Gastroesophageal sphincter (tissue), 4 donors: ENCODE measurements around the gene KLHL40. TPM values are rescaled to one million over a fixed set of nuclear protein-coding genes. Genes with fewer than 3 reads are reported as not detected.

ENCODE experiments used
- ATAC-seq: fragments of 150-250 bp; one replicate; pipeline ENCODE4 v1.9.1; 2016; ENCODE audit warnings: mild to moderate bottlenecking, moderate library complexity
- H3K27ac ChIP-seq, 4 donors: fragments of 200-600 bp; sonication (generic) in 3 of 4; 1 replicate in 3 of 4; 2 replicates in 1 of 4; pipeline ENCODE4 v1.5.1; 2016 to 2019
- H3K27me3 ChIP-seq: fragments of 200-600 bp; sonication (generic); one replicate; pipeline ENCODE4 v1.5.1; 2019
- H3K36me3 ChIP-seq, 2 donors: fragments of 200-600 bp; sonication (generic); one replicate each; pipeline ENCODE4 v1.5.1; 2019; ENCODE audit warnings: control low read depth in 1 of 2
- H3K4me1 ChIP-seq, 3 donors: fragments of 200-600 bp; sonication (generic); 1 replicate in 2 of 3; 2 replicates in 1 of 3; pipeline ENCODE4 v1.5.1; 2016 to 2019; ENCODE audit warnings: control low read depth in 2 of 3
- H3K4me3 ChIP-seq, 2 donors: fragments of 200-600 bp; sonication (generic); one replicate each; pipeline ENCODE4 v1.5.1; 2019; ENCODE audit warnings: mild to moderate bottlenecking in 1 of 2, moderate library complexity in 1 of 2
- H3K9me3 ChIP-seq, 3 donors: fragments of 200-600 bp; sonication (generic); one replicate each; pipeline ENCODE4 v1.5.1; 2017 to 2019; ENCODE audit warnings: control low read depth in 2 of 3
- CTCF ChIP-seq, 4 experiments: fragments of 200-600 bp in 2 of 4; fragments of 450-650 bp in 2 of 4; sonication (generic) in 1 of 4; IDR thresholded peaks; one replicate each; pipeline ENCODE4 v1.5.1; 2017 to 2019; ENCODE audit warnings: antibody characterized with exemption in 4 of 4, mild to moderate bottlenecking in 2 of 4, moderate library complexity in 2 of 4
- EP300 ChIP-seq: sonication (generic); formaldehyde crosslinking; IDR thresholded peaks from one replicate; pipeline ENCODE4 v1.6.1; 2017; ENCODE audit warnings: antibody characterized with exemption, mild to moderate bottlenecking
- POLR2A ChIP-seq, 2 donors: fragments of 450-650 bp; IDR thresholded peaks; one replicate each; pipeline ENCODE4 v1.6.1; 2017; ENCODE audit warnings: antibody characterized with exemption in 2 of 2, mild to moderate bottlenecking in 2 of 2, moderate library complexity in 1 of 2
- POLR2AphosphoS5 ChIP-seq: sonication (generic); formaldehyde crosslinking; IDR thresholded peaks from one replicate; pipeline ENCODE4 v1.6.1; 2017; ENCODE audit warnings: antibody characterized with exemption
- WGBS, 2 donors: methylation state at CpG; one replicate each; pipeline ENCODE4 v1.1.5; 2018; ENCODE audit warnings: low coverage in 1 of 2; 5-methylcytosine and 5-hydroxymethylcytosine counted together
- total RNA-seq, 4 donors: library from RNA; depleted of rRNA; stranded (reverse); fragments of >200 nt; gene quantifications; one replicate each; pipeline ENCODE4 v1.1.0, GENCODE V29; 2016

The KLHL40 gene
- total RNA-seq, 4 donors from 2014 or later, result not detected

- Histone ChIP-seq H3K27ac (no peak overlapping the region), H3K4me3 (no peak overlapping the region), H3K27me3 (peaks cover 12% of the 10 kb centered on the region), H3K4me1 (no peaks in the 10 kb centered on the region), H3K36me3 (no peaks in the 10 kb centered on the region), H3K9me3 (no peaks in the 10 kb centered on the region)
- 62 to 80% methylated on average over 4 to 9 of the region's 15 CpGs for WGBS, 2 donors
- no peak for TF ChIP-seq POLR2AphosphoS5
- TF ChIP-seq POLR2A (IDR thresholded peaks at IDR 0.05), result no peak
- TF ChIP-seq CTCF (IDR thresholded peaks at IDR 0.05), result no peak
- TF ChIP-seq EP300, result no peak
- no peak for ATAC-seq
Measured at GRCh38 chr3:42700366-42701288, 15.3 kb downstream of the KLHL40 start.

- H3K4me3 ChIP-seq, result no peak overlapping the region
- 89 to 95% methylated on average over 1 to 2 of the region's 15 CpGs for WGBS, 2 donors
Measured at GRCh38 chr3:42701371-42702065, 16.2 kb downstream of the KLHL40 start.

GRCh38 chr3:42702066-42702951 is 17.0 kb downstream of the KLHL40 start, which contains the start of gene HHATL:
TSS of gene HHATL (minus strand) at chr3:42702798. CDS start at chr3:42700826, 1,972 bp downstream.
- H3K27ac ChIP-seq, result no peak within 1 kb of the TSS
- no peaks in the 10 kb centered on the region for H3K4me1 ChIP-seq
- ATAC-seq, result no peak
- no peaks in the 10 kb centered on the region for H3K9me3 ChIP-seq
- H3K4me3 ChIP-seq, result no peak within 1 kb of the TSS
- H3K27me3 ChIP-seq, result peaks cover 6% of the 10 kb centered on the region
- no peak for TF ChIP-seq EP300
- no peak for TF ChIP-seq POLR2AphosphoS5
- no peak for TF ChIP-seq POLR2A (IDR thresholded peaks at IDR 0.05)
- TF ChIP-seq CTCF (IDR thresholded peaks at IDR 0.05), result no peak
- 58% methylated on average over 2 of the region's 21 CpGs; no CpG with 5 or more reads in 1 of the 2 donors for WGBS, 2 donors
- H3K36me3 ChIP-seq, result no peaks in the 10 kb centered on the region

More at GRCh38 chr3:42701371-42702065, 16.2 kb downstream of the KLHL40 start:
- TF ChIP-seq POLR2A (IDR thresholded peaks at IDR 0.05), result no peak
- TF ChIP-seq CTCF (IDR thresholded peaks at IDR 0.05), result no peak
- no peak overlapping the region for H3K27ac ChIP-seq
- H3K9me3 ChIP-seq, result no peaks in the 10 kb centered on the region
- H3K36me3 ChIP-seq, result no peaks in the 10 kb centered on the region
- H3K27me3 ChIP-seq, result peaks cover 12% of the 10 kb centered on the region
- no peak for ATAC-seq
- H3K4me1 ChIP-seq, result no peaks in the 10 kb centered on the region

GRCh38 chr3:42702982-42703694 is 17.8 kb downstream of the KLHL40 start:
- H3K27ac ChIP-seq, result no peak overlapping the region
- H3K4me1 ChIP-seq, result no peaks in the 10 kb centered on the region
- ATAC-seq, result no peak
- no peaks in the 10 kb centered on the region for H3K9me3 ChIP-seq
- peaks cover 5% of the 10 kb centered on the region for H3K27me3 ChIP-seq
- no CpG with 5 or more reads among the region's 6 CpGs for WGBS, 2 donors
- H3K36me3 ChIP-seq, result no peaks in the 10 kb centered on the region
- TF ChIP-seq CTCF (IDR thresholded peaks at IDR 0.05), result no peak
- no peak for TF ChIP-seq EP300
- TF ChIP-seq POLR2A (IDR thresholded peaks at IDR 0.05), result no peak
- H3K4me3 ChIP-seq, result no peak overlapping the region
